B cell (primary cell): ENCODE measurements around the gene TOP2A.

Experiments used
- EZH2 ChIP-seq: IDR thresholded peaks from 2 replicates; pipeline ENCODE4 v1.6.1; 2012; ENCODE audit warnings: borderline replicate concordance, low read depth, mild to moderate bottlenecking, moderate library complexity, low read length; ENCODE audit not compliant: insufficient read depth, poor library complexity, severe bottlenecking
- TF ChIP-seq, protein P1 (sequence below): fragments of 200-600 bp; IDR thresholded peaks from one replicate; pipeline ENCODE4 v1.8.0; 2022; ENCODE audit warnings: antibody characterized with exemption, mild to moderate bottlenecking

DNA sequence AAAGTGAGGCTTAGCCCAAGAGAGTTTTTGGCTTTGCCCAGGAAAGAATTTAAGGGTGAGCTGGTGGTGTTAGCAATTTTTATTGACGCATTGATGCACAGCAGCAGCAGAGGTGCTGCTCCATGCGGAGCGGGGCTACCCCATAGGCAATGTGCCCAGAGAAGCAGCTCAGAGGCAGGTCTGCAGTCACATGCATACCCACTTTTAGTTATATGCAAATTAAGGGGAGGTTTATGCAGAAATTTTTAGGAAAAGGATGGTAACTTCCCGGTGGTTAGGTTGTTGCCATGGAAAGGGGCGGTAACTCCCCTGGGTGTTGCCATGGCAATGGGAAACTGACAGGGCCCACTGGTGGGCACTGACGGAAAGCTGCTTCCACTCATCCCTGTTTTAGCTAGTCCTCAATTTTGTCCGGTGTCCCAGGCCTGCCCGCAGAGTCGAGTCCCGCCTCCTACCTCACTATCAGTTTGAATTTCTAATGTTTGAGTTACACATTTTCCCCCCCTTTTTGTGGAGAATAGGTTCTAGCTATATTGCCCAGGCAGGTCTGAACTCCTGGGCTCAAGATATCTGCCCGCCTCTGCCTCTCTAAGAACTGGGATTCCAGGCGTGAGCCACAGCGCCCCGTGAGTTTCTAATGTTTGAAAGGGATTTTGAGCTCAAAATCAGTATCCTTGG lies 42.7 kb downstream of the TOP2A start:
- TF ChIP-seq, protein P1, sequence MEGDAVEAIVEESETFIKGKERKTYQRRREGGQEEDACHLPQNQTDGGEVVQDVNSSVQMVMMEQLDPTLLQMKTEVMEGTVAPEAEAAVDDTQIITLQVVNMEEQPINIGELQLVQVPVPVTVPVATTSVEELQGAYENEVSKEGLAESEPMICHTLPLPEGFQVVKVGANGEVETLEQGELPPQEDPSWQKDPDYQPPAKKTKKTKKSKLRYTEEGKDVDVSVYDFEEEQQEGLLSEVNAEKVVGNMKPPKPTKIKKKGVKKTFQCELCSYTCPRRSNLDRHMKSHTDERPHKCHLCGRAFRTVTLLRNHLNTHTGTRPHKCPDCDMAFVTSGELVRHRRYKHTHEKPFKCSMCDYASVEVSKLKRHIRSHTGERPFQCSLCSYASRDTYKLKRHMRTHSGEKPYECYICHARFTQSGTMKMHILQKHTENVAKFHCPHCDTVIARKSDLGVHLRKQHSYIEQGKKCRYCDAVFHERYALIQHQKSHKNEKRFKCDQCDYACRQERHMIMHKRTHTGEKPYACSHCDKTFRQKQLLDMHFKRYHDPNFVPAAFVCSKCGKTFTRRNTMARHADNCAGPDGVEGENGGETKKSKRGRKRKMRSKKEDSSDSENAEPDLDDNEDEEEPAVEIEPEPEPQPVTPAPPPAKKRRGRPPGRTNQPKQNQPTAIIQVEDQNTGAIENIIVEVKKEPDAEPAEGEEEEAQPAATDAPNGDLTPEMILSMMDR, result no peak
- no peak for TF ChIP-seq EZH2
